Transverse colon (tissue), 4 donors: ENCODE data around the gene OR5H1. TPM values are rescaled to one million over a fixed set of nuclear protein-coding genes. Genes with fewer than 3 reads are reported as not detected.

Experiments used
- DNase-seq: peaks from one replicate; pipeline ENCODE4 v3.0.0-alpha.2; 2019
- H3K27ac ChIP-seq, 4 donors: fragments of 200-600 bp; sonication (generic); 2 replicates each; pipeline ENCODE4 v1.5.1; 2016 to 2018; ENCODE audit warnings: inconsistent platforms in 4 of 4
- H3K27me3 ChIP-seq: fragments of 200-600 bp; sonication (generic); 2 replicates; pipeline ENCODE4 v1.5.1; 2017; ENCODE audit warnings: inconsistent platforms
- H3K36me3 ChIP-seq, 4 donors: fragments of 200-600 bp; sonication (generic); 2 replicates each; pipeline ENCODE4 v1.5.1; 2017 to 2019; ENCODE audit warnings: inconsistent platforms in 4 of 4
- H3K4me1 ChIP-seq, 4 donors: fragments of 200-600 bp; sonication (generic); 2 replicates each; pipeline ENCODE4 v1.5.1; 2017 to 2020; ENCODE audit warnings: inconsistent platforms in 4 of 4
- H3K4me3 ChIP-seq, 4 donors: fragments of 200-600 bp; sonication (generic); 1 replicate in 1 of 4; 2 replicates in 3 of 4; pipeline versions ENCODE4 v1.5.1 to v1.6.1; 2017 to 2019; ENCODE audit warnings: inconsistent platforms in 4 of 4
- H3K9me3 ChIP-seq, 2 donors: fragments of 200-600 bp; sonication (generic); 2 replicates each; pipeline ENCODE4 v1.5.1; 2017 to 2019; ENCODE audit warnings: inconsistent platforms in 2 of 2
- EP300 ChIP-seq: sonication (generic); formaldehyde crosslinking; IDR thresholded peaks from one replicate; pipeline ENCODE4 v1.6.1; 2017; ENCODE audit warnings: antibody characterized with exemption, low read depth
- POLR2A ChIP-seq: fragments of 450-650 bp; IDR thresholded peaks from one replicate; pipeline ENCODE4 v1.6.1; 2016; ENCODE audit warnings: antibody characterized with exemption, mild to moderate bottlenecking, moderate library complexity
- POLR2AphosphoS5 ChIP-seq, 3 donors: sonication (generic); formaldehyde crosslinking; IDR thresholded peaks; one replicate each; pipeline ENCODE4 v1.6.1; 2016; ENCODE audit warnings: antibody characterized with exemption in 3 of 3
- WGBS, 2 donors: methylation state at CpG; one replicate each; pipeline ENCODE4 v1.1.5; 2018; ENCODE audit warnings: low coverage in 1 of 2; 5-methylcytosine and 5-hydroxymethylcytosine counted together
- in situ Hi-C, 4 donors: fragments of 200-750 bp; cut with MboI; loops; one replicate each; pipeline versions ENCODE4 v1.15.0 to v1.15.1; 2017; ENCODE audit warnings: low sequenced_read_pairs in 3 of 4, low pct_ligation_motif_present in 1 of 4, low pct_unique_long_range_greater_than_20kb in 1 of 4
- intact Hi-C: fragments of 100-400 bp; cut with DNase I; formaldehyde crosslinking; loops from one replicate; pipeline ENCODE4 v1.15.1; 2023; ENCODE audit warnings: low total_unique reads
- total RNA-seq, 4 donors: library from RNA; depleted of rRNA; stranded (reverse); fragments of >200 nt; gene quantifications; one replicate each; pipeline ENCODE4 v1.1.0, GENCODE V29; 2016
- TF ChIP-seq, protein P1 (sequence below), 5 experiments: fragments of 200-600 bp in 3 of 5; fragments of 450-650 bp in 2 of 5; sonication (generic) in 3 of 5; IDR thresholded peaks; 1 replicate in 2 of 5; 2 replicates in 3 of 5; pipeline ENCODE4 v1.5.1; 2016 to 2017; ENCODE audit warnings: antibody characterized with exemption in 5 of 5, inconsistent platforms in 3 of 5, mild to moderate bottlenecking in 2 of 5, moderate library complexity in 1 of 5

OR5H1 gene
- not detected for total RNA-seq

DNA sequence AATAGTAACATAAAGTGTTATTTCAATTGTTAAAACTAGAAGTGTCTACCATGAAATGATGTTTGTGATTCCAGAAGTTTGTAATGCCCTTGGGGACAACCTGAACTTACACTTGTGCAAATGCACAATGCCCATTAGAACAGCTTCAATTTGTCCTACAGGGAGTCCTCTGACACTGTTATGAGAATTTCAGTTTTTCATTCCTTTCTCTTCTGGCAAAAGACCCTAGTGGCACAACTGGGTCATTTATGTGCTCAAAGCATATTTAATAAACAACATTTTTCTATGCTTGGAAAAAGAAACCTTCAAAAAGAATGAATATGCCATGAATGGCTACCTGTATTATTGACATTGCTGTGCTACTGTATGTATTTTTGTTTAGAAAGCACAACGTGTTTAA lies at the start of gene OR5H1:
OR5H1 (plus strand) TSS at position 301 of the 400 bp plus-strand sequence. CDS start 1,977 bp downstream, outside the sequence.
- WGBS, 2 donors, result 69 to 76% methylated on average over 1 of the region's 1 CpG
- Histone ChIP-seq H3K4me1 (no peaks in the 10 kb centered on the region), H3K4me3 (no peak within 1 kb of the TSS), H3K27me3 (no peaks in the 10 kb centered on the region), H3K9me3 (no peaks in the 10 kb centered on the region), H3K27ac (no peak within 1 kb of the TSS), H3K36me3 (no peaks in the 10 kb centered on the region)
- no peak for DNase-seq
- intact Hi-C loops, result no loop called here
- in situ Hi-C loops, result no loop called here
- TF ChIP-seq, protein P1, sequence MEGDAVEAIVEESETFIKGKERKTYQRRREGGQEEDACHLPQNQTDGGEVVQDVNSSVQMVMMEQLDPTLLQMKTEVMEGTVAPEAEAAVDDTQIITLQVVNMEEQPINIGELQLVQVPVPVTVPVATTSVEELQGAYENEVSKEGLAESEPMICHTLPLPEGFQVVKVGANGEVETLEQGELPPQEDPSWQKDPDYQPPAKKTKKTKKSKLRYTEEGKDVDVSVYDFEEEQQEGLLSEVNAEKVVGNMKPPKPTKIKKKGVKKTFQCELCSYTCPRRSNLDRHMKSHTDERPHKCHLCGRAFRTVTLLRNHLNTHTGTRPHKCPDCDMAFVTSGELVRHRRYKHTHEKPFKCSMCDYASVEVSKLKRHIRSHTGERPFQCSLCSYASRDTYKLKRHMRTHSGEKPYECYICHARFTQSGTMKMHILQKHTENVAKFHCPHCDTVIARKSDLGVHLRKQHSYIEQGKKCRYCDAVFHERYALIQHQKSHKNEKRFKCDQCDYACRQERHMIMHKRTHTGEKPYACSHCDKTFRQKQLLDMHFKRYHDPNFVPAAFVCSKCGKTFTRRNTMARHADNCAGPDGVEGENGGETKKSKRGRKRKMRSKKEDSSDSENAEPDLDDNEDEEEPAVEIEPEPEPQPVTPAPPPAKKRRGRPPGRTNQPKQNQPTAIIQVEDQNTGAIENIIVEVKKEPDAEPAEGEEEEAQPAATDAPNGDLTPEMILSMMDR (IDR thresholded peaks at IDR 0.05), result no peak
- TF ChIP-seq POLR2AphosphoS5 (IDR thresholded peaks at IDR 0.05) (no peak), POLR2A (no peak), EP300 (no peak)

DNA sequence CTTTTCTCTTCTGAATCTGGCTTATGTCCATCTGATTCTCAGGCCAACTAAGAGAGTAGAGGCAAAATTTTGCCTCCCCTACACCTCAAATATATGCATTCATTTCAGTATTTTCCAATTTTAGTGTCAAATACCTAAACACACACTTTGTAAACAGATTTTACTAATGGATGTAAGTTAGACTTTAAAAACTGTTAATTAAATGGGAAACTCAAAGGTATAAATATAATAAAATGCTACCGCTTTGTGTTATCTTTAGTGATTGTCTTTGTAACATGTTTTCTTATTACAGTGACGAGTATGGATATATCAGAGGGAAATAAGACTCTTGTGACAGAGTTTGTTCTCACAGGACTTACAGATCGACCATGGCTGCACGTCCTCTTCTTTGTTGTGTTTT lies 43.6 kb upstream of the OR5H1 start, which contains the start of gene OR5AC2:
OR5AC2 (plus strand) TSS at position 301 of the 400 bp plus-strand sequence; CDS start at position 301, 0 bp downstream.
- H3K4me3 ChIP-seq, result no peak within 1 kb of the TSS
- no peaks in the 10 kb centered on the region for H3K27me3 ChIP-seq
- H3K9me3 ChIP-seq, result no peaks in the 10 kb centered on the region
- no peaks in the 10 kb centered on the region for H3K36me3 ChIP-seq
- DNase-seq, result no peak
- H3K4me1 ChIP-seq, result no peaks in the 10 kb centered on the region
- 88 to 96% methylated on average over 4 of the region's 4 CpGs for WGBS, 2 donors
- in situ Hi-C loops, result no loop called here
- intact Hi-C loops, result no loop called here
- H3K27ac ChIP-seq, result no peak within 1 kb of the TSS
- no peak for TF ChIP-seq EP300
- TF ChIP-seq, protein P1 (IDR thresholded peaks at IDR 0.05), result no peak
- no peak for TF ChIP-seq POLR2AphosphoS5 (IDR thresholded peaks at IDR 0.05)

DNA sequence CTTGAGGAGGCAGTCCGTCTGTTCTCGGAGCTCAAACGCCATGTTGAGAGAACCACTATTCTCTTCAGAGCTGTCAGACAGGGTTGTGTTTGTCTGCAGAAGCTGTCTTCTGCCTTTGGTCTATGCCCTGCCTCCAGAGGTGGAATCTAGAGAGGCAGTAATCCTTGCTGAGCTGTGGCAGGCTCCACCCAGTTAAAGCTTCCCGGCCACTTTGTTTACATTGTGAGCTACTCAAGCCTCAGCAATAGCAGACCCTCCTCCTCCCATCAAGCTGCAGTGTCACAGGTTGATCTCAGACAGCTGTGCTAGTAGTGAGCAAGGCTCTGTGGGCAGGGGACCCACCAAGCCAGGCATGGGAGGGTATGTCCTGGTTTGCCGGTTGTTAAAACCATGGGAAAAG lies 34.6 kb upstream of the OR5H1 start:
- in situ Hi-C loops (no loop called here), intact Hi-C loops (no loop called here)
- 54% methylated on average over 5 of the region's 5 CpGs; no CpG with 5 or more reads in 1 of the 2 donors for WGBS, 2 donors
- H3K4me3 ChIP-seq, result no peak overlapping the region
- H3K36me3 ChIP-seq, result no peaks in the 10 kb centered on the region
- no peak overlapping the region for H3K27ac ChIP-seq
- no peak for TF ChIP-seq EP300
- TF ChIP-seq POLR2A, result no peak
- TF ChIP-seq, protein P1 (IDR thresholded peaks at IDR 0.05), result no peak
- no peak for TF ChIP-seq POLR2AphosphoS5 (IDR thresholded peaks at IDR 0.05)
- no peaks in the 10 kb centered on the region for H3K9me3 ChIP-seq
- no peaks in the 10 kb centered on the region for H3K4me1 ChIP-seq
- no peaks in the 10 kb centered on the region for H3K27me3 ChIP-seq
- DNase-seq, result no peak

DNA sequence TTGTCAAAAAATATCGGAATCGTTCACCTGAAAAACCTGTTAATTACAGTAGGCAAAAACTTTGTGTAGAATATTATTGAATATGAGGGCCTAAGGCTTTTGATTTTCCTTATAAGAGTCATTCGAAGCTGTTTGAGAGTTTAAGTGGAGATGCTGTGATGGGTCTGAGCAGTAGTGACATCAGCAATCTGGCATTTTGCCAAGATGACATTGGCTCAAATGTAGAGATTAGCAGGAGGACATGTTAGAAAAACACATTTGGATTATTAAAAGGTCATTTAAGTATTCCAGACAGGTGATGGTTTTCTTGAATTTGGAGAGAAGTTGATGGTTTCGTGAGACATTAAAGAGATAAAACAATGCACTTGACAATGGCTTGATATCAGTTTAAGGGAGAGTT lies 30.7 kb upstream of the OR5H1 start:
- TF ChIP-seq EP300 (no peak), POLR2AphosphoS5 (IDR thresholded peaks at IDR 0.05) (no peak), POLR2A (no peak)
- TF ChIP-seq, protein P1 (IDR thresholded peaks at IDR 0.05), result no peak
- in situ Hi-C loops (no loop called here), intact Hi-C loops (no loop called here)
- no peak for DNase-seq
- Histone ChIP-seq H3K36me3 (no peaks in the 10 kb centered on the region), H3K27me3 (no peaks in the 10 kb centered on the region), H3K4me3 (no peak overlapping the region), H3K9me3 (no peaks in the 10 kb centered on the region), H3K27ac (no peak overlapping the region), H3K4me1 (no peaks in the 10 kb centered on the region)
- WGBS, 2 donors, result 71 to 78% methylated on average over 4 of the region's 4 CpGs
